ENCODE data around the gene AIPL1.

The AIPL1 gene

DNA sequence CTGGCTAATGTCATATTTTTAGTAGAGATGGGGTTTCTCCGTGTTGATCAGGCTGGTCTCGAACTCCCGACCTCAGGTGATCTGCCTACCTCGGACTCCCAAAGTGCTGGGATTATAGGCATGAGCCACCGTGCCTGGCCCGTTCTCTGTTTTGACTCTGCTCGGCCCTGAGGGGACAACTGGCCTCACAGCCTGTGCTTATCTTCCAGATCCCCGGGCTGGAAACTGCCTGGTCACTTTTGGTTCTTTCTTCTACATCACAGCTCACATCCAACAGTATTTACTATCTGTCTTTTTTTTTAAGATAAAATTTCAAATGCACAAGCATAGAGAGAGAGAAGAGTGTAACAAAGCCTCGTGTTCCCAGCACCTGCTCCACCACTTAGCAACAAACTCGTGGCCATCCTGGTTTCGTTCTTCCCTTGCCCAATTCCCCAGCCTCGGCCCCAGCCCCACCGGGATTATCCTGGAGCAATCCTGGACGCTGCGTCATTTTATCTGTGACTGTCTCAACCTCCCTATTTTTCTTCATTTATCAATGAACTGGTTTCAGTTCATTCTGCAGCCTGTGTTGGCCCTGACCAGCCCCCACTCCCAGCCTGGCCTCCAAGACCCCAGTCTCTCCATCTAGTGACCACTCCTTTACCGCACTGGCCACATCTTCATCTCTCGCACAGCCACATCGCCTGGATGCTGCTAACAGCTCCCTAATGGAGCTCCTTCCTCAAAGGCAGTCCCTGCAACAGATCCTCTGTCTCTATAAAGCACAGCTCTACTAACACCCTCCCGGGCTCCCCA is 30.5 kb upstream of the AIPL1 start:
- no peak for DNase-seq (ENCODE audit: low spot score)

DNA sequence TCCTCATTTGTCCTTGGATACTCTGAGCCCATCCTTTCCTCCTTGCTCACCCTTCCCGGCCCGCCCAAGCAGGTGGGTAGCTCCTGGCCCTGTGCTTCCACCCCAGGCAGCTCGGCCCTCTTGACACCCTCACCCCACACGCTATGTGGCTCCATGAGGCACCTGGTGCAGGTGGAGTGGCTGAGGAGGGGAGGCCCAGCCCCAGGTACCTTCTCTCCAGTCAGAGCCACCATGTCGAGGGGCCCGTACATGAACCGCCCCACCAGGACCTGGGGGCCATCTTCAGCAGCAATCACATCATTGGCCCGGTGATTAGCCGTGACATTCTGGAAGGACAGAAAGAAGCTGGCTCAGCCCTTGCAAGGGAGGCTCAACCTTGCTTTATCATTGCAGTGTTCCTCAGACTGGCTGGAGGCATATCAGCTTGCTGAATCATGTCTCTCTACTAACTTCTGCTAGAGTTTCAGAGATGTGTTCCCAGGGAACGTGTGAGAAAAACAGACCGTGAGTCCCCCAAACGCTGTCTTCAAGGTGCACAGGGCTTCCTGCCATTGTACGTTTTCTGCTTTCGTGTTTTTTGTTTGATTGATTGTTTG is 29.6 kb upstream of the AIPL1 start:
- no peak for DNase-seq (ENCODE audit: low spot score)

DNA sequence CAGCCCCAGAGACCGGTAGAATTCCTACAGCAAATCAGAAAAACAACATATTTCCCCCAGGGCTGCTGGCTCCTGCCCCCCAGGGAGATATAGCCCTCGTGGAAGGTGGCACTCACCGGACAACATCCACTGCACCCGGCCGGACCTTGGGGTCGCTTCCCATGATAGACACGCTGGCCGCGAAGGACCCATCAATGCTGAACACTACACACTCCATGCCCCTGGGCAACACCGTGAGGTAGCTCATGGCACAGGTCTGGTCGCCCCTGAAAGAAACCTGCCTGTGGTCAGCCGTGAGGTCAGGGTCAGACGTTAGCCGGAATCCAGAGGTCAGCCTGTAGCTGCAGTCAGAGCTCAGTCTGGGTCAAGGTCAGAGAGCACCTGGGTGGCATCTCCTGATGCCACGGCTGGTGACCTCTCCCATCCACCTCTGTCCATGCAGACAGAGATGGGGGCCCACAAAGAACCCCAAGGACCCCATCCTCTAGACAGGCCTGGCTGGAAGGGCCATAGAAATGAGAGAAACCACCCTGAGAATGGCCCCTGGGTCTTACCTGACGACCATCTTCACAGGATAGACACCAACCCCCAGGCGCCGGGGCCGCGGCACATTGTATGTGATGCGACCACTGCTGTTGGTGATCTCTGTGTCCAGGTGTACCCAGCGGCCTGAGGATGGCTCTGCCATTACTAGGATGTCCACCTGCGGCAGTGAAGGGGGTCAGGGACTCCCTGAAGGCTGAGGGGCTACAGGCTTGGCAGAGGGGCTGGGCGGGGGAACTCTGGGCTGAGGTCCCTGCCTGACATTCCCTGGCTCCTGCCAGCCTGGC is 28.9 kb upstream of the AIPL1 start:
- no peak for DNase-seq (ENCODE audit: low spot score)

DNA sequence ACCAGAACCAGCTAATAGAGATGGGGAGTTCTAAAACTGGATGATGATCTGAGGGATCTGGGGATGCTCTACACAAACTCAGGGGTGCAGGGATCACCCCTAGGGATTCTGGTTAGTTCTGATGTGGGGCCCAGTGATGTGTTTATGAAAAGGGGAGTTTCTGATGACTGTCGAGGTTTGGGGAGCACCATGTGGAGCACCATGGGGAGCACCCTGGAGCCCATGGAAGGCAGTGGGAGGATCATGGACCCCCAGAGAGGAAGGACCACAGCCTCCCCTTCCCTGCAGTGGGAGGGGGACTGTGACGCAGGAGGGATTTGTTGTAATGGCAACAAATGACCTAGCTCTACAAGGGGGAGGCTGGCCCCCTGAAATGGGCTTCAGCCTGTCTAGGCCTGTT is 27.8 kb upstream of the AIPL1 start:
- DNase-seq (ENCODE audit: low spot score): no peak

DNA sequence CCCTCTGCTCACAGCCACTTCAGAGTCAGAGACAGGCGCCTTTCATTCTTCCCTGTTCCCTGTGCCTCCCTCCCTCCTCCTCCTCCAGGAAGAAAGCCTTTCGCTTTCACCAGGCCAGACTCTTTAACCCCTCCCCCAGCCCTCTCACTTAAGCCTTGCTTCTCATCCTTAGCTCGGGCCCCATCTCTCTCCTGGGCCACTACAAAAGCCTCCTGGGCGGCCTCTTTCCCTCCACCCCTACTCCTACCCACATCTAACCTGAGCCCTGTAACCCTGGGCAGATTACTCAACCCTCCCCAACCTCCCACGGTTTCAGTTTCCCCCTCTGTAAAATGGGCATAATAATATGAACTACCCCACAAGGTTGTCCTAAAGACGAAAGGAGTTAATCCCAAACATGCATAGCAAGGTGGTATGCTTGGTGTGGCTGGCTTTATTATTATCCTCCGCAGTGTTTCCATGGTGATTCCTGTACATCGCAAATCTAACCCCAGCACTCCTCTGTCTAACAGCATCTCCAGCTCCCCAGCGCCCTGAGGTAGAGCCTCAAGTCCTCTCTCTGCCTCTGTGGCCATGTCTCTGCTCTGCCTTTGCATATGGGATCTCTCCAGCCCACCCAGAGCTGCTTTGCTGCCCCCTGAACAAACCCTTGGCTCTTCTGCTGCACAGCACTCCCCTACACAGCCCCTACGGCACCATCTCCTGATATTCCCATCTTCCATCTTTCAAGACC is 27.0 kb upstream of the AIPL1 start:
- peak; percentile 74 for DNase-seq (ENCODE audit: low spot score)

DNA sequence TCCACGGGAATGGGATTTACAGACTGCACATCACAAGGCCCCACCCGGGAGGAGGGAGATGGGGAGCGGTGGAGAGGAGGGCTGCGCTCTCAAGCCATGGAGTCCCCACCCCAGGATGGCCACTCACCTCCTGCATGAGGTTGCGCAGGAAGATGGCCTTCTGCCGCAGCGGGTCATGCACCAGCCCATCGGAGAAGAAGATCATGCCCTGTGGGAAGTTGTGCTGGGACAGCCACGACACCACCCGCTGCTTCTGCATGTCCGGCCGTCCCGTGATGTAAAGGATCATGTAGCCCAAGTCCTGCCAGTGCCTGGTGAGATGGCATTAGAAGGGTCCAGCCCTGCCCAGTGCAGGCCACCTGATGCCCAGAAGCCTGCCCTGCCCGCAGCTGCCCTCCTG is 26.3 kb upstream of the AIPL1 start:
- DNase-seq (ENCODE audit: low spot score): peak; percentile 65

DNA sequence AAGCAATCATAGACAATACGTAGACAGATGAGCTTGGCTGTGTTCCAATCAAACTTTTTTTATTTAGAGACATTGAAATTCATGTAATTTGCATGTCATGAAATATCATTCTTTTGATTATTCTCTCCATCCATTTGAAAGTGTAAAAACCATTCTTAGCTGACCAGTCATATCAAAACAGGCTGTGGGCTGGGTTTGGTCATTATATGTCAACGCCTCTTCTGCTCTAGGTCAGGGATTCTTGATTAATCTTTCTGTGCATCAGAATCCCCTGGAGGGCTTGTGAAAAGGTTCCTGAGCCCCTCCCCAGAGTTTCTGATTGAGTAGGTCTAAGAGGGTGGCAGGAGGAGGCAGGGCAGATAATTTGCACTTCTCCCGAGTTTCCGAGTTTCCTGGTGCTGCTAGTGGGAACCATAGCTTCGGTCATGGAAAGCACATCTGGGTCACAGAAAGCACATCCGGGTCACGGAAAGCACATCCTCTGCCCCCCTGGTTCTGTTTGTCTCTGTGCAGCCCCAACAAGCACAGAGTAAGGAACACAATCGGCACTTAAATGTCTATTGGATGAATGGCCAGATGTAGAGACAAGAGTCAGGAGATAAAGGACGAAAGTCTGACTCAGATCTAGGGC is 25.7 kb upstream of the AIPL1 start:
- DNase-seq (ENCODE audit: low spot score): no peak

DNA sequence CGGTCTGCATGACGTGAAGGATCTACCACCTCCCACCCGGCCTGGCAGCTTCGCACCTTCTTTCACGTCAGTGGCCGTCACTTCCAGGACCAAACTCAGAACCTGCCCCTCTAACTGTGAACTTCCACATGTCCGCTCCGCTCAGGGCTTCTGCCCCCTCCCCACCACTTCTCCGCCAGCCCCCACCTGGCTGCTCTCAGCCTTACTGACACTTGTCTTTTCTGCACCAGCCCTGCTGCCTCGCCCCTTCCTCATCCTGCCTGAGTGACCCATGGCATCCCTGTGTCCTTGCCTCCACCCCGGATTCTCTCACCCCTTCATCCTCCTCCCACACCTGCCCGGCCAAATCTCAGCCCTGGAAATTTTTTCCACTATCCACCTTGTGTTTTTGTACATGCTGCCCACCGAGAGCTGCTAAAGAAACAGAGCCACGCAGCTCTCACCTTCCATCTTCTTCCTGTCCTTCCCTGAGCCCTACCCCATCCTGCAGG is 23.6 kb upstream of the AIPL1 start:
- no peak for DNase-seq (ENCODE audit: low spot score)

DNA sequence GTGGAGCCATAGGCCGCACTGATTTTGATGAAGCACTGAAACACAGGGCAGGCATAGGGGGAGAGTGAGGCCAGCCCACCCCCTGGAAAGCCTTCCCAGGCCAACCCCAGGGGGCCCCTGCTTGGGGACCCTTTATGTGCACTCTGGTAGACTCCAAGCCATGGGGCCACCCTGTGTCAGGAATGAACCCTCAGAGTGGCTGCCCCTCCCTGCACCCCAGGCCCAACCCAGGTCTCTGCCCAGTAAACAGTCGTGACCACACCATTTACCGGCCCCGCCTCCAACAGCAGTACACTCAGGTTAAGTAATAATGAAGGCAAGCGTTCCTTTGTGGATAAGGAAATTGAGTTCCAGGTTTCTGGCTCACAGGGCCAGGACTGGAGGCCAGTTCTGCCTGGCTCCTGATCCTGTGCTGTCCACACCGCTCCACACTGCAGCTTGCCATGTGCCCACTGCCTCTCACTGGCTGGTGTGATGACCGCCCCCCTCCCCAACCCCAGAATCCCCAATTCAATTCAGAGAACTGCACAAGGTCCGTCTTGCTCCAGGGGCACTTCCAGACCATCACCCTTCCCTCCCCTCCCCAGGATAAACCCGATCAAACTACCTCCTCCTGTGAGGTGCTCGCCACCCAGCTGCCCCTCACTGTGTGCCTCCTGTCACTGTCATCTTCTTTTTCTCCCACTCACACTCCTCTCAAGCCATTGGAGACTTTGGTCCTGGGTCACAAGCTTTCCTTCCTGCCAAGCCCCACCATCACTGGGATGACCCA is 23.0 kb upstream of the AIPL1 start:
- DNase-seq (ENCODE audit: low spot score): no peak

DNA sequence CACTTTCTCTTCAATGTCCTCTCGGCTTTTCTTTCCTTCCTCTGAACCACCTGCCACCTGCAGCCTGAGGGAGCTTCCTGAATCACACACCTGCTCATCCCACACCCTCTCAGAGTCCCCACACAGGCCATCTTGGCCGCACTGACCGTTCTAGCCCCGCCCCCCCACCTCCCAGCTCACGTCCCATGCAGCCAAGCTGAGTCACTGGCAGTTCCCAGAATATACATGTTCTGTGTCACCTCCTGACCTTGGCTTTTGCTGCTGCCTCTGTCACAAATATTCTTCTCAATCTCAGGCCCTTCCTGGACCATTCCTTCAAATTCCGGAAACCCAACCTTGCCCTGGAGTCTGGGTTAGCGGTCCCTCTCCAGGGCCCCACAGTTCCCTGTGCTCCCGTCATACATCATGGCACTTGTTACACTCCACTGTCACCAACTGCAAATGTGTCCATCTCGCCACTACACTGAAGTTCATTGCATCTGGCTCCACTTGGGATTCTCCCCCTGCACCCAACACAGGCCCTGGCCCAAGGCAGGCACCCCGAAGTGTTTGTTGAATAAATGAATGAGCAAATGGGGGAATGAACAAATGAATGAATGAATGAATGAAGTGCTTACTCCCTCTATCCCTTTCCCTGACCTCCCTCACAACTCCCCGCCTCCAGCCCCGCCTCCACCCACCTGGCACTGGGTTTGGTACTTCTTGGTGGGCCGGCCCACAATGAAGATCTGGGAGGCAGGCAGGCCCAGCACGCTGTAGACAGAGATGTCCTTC is 22.2 kb upstream of the AIPL1 start:
- DNase-seq (ENCODE audit: low spot score): no peak

DNA sequence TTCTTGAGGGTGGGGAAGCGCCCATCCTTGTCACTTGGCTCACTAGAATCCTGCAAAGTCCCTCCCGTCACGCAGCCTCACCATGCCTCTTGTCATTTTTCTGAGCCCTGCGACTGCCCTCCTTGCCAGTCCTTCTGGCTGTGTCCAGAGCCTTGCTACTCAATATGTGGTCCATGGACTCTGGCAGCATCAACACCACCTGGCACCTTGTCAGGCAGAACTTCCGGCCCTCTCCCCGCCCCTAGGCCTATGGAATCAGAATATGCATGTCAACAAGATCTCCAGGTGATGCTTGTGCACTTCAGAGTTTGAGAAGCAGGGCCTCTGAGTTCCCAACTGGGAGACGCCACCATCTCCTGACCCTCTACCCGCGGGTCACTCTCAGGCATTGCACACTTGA is 21.4 kb upstream of the AIPL1 start:
- DNase-seq (ENCODE audit: low spot score): no peak

DNA sequence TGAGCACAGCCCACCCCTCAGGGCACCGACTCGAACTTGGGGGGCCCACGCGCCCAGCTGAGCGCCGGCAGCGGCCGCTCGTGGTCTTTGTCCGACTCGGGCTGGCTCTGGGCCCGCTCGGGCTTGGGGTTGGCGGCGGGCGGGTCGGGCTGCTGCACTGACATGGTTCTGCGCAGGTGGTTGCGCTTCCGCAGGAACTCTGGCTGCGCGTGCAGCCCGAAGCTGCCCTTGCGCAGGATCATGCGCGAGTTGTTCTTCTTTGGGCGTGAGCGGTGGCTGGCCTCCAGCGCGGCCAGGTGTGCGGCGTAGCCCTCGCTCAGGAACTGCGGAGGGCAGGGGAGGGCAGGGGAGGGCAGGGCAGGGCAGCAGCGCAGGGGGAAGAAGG is 20.4 kb upstream of the AIPL1 start:
- peak; percentile 81 for DNase-seq (ENCODE audit: low spot score)

DNA sequence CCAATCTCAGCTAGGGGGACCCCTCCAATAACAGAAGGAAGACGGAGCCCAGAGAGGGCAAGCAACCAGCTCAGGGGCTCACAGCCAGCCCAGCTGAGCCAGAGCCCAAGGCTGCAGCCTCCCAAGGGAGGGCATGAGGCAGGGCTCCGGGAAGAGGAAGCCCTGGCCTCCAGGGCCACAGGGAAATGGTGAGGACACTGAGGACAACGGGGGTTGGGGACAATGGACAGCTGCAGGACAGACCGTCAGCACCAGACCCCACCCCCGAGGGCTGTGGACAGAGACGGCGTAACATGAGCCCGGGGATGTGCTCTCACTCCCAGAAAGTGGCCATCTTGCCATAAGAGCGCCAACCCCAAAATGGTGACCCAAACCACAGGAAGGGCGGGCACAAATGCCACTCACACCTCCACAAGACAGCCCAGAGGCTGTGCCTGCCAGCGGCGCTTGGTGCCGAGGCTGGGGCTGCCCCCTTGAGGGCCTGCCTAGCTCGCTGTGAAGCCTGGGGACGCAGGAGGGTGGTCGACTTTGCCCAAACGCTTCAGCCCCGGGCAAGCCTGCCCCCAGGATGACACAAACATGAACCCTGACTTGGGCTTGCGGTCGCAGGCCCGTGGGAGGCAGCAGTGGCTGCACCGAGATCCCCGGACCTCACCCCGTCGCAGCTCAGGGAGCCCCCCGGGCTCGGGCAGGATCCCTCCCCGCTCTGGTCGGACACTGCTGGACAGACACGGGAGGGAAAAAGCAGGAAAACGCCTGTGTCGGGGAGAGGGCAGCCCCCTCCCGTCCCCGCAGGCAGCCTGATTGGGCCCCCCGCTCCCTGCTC is 19.8 kb upstream of the AIPL1 start:
- no peak for DNase-seq (ENCODE audit: low spot score)

DNA sequence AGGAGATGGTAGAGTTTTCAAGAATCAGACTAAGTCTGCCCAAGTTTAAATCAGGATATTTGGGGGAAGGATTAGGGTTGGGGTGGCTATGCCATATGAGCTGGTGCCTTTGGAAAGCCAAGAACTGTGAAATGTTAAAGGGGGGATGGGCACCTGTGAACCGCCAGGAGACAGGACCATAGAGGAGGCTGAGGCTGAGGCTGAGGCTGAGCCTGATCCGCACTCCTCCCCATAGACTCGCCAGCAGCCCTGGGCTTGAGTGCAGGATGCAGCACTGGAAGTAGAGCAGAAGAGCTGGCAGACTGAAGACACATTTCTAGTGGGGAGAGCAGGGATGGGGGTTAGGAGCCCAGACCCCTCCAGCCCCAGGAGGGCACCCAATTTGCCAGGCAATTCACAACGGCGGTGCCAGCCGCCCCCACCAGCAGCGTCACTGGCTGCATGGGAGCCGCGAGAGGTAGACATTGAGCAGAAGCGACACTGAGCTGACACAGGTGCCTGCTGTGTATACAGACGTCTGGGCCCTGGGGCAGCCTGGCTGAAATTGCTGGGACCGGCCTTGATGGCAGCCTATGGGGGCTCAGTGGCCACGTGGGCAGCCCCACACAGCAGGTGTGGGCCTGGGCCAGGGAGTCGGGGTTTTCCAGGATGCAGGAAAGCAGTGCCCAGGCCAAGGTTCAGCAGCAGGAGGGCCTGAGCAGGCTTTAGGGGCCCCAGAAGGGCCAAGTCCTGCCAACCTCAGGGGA is 18.5 kb upstream of the AIPL1 start:
- no peak for DNase-seq (ENCODE audit: low spot score)

DNA sequence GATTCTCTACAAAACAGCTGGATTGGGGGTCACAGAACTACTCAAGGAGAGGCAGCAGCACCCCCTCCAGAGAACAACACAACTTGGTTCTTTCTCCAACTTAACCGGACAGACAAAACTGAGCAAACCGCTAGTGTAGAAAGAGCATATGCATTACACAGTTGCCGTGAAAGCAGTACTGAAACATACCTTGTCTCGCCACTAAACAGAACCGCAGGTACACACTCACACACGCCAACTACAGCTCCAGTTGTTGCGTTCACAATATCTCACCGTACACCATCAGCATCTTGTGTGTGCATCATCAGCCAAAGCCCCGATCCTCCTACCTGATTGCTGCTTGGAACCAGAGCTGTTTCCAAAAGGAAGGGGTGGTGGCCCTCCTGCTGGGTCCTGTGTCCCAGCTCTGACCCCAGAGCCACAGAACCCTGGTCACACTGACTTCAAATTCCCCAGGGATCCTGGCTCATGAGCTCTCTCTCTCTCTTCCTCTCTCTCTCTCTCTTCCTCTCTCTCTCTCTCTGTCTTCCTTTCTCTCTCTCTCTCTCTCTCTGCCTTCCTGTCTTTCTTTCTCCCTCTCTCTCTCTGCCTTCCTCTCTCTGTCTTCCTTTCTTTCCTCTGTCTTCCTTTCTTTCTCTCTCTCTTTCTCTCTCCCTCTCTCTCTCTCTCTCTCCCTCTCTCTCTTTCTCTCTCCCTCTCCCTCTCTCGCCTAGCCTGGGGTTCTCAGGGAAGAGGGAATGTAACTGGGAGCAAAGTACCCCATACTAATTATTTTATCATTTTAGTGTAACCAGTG is 17.7 kb upstream of the AIPL1 start:
- no peak for DNase-seq (ENCODE audit: low spot score)

DNA sequence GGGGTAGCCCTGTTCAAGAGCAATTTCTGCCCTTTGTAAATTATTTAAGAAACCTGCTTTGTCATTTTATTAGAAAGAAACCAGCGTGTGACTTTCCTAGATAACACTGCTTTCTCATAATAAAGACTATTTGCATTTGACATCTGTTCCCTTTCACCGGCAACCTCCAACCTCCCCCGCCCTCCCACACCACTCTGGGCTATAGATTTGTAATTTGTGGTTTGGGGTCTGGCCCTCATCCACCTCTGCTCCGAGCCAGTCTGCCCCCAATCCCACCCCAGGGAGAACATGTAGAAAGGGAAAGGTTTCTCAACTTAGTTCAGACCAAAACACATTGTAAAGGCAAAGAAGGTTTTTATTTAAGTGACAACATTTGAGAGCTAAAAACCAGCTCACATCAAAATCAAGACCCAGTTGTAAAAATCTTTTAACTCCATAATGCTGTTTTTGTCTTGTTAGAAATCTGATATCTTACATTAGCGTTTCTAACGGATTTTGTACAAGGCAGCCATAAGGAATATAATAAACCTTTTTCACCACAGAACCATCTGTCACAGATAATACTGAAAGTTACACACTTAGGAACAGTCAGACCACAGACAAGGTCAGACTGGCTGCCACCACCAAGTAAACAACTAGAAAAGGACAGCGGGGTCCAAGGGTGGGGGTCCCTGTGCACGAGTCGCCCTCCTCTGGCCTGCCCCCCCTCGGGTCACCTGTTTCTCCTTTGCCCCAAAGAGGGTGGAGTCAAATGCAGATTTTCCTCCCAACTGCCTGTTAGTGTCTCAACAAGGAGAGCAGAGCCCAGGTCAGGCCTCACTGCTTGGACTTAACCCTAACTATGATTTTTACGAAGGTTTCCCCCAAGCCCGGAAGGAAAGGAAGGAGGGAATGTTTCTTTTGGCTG is 16.3 kb upstream of the AIPL1 start:
- no peak for DNase-seq (ENCODE audit: low spot score)

DNA sequence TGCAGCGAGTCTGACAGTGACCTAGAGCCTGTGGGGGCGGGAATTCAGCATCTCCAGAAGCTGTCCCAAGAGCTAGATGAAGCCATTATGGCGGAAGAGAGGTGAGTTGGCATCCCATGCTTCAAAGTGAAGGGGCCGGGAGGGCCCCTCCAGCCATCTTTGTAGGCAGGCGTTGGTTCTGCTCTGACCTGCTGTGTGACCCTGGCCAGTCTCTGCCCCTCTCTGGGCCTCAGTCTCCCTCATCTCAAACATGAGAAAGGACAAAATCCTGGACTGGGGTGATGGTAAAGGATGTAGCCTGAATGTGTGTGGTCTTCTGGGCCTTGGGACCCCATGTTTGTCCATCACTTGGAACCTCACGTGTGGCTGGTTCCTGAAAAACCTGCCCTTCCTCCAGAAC is 14.4 kb upstream of the AIPL1 start:
- DNase-seq (ENCODE audit: low spot score): no peak
